GM12878 (cell line): ENCODE measurements around the gene UBXN6. TPM values are rescaled to one million over a fixed set of nuclear protein-coding genes. Genes with fewer than 3 reads are reported as not detected.

Experiments
- ATAC-seq: fragments of 200-7000 bp; cut with Tn5 transposase; 3 replicates; pipeline ENCODE4 v1.9.1; 2020; ENCODE audit warnings: mild to moderate bottlenecking, moderate library complexity
- BruUV-seq: library from RNA; stranded (reverse); fragments of 400-500 nt; replicated peaks from 2 replicates; lab custom pipeline; 2021; lab: Mats Ljungman, UMichigan
- CTCF ChIA-PET: fragments of 300-600 bp; sonication (Branson Sonifier 250); formaldehyde crosslinking; extraction: SDS; loops from one replicate; lab custom pipeline; 2021; ENCODE audit warnings: inconsistent platforms; lab: Yijun Ruan, JAX
- POLR2A ChIA-PET: fragments of 350-600 bp; formaldehyde crosslinking; extraction: SDS; loops from one replicate; lab custom pipeline; 2021; ENCODE audit warnings: inconsistent platforms; lab: Charles Lee
- RAD21 ChIA-PET: fragments of 300-600 bp; sonication (Branson Sonifier 250); formaldehyde crosslinking; loops from one replicate; lab custom pipeline; 2023; ENCODE audit warnings: antibody characterized with exemption; ENCODE audit not compliant: unreplicated experiment; lab: Charles Lee
- SMC1A ChIA-PET: fragments of 300-600 bp; sonication (Branson Sonifier 250); formaldehyde crosslinking; loops from one replicate; lab custom pipeline; 2023; ENCODE audit not compliant: unreplicated experiment, uncharacterized antibody; lab: Charles Lee
- DNase-seq: peaks from one replicate; pipeline ENCODE4 v3.0.0-alpha.2; 2011; ENCODE audit warnings: low read depth, low spot score
- FAIRE-seq: peaks from 3 replicates; lab custom pipeline; 2011; peaks lifted over from hg19 to GRCh38; lab: Jason Lieb, UNC
- H2AFZ ChIP-seq: 2 replicates; pipeline ENCODE4 v1.6.0; 2011; ENCODE audit warnings: low read depth, low read length, control low read depth; ENCODE audit not compliant: control insufficient read depth
- H3K27ac ChIP-seq: 2 replicates; pipeline ENCODE4 v1.5.1; 2011; ENCODE audit warnings: control low read depth; ENCODE audit not compliant: control insufficient read depth, insufficient read depth
- H3K27me3 ChIP-seq, 2 experiments: replicated peaks in 1 of 2; 2 replicates each; pipeline versions ENCODE4 v1.6.0 to v1.6.1; 2011; ENCODE audit warnings: low read length in 1 of 2; ENCODE audit not compliant: control insufficient read depth in 2 of 2, insufficient read depth in 2 of 2
- H3K36me3 ChIP-seq, 2 experiments: 2 replicates each; pipeline ENCODE4 v1.5.1; 2011; ENCODE audit warnings: low read length in 1 of 2; ENCODE audit not compliant: control insufficient read depth in 2 of 2, insufficient read depth in 2 of 2
- H3K4me1 ChIP-seq: 2 replicates; pipeline ENCODE4 v1.6.1; 2011; ENCODE audit warnings: mild to moderate bottlenecking, low read length, moderate library complexity, mixed read lengths; ENCODE audit not compliant: control insufficient read depth, insufficient read depth
- H3K4me2 ChIP-seq: 2 replicates; pipeline ENCODE4 v1.6.0; 2011; ENCODE audit warnings: control low read depth; ENCODE audit not compliant: control insufficient read depth, insufficient read depth
- H3K4me3 ChIP-seq: fragments of 200-600 bp; sonication (generic); 2 replicates; pipeline ENCODE4 v1.5.1; 2016
- H3K79me2 ChIP-seq: 2 replicates; pipeline ENCODE4 v1.6.0; 2011; ENCODE audit warnings: low read length; ENCODE audit not compliant: control insufficient read depth, insufficient read depth
- H3K9ac ChIP-seq: 2 replicates; pipeline ENCODE4 v1.8.0; 2011; ENCODE audit warnings: low read length, control low read depth, mixed read lengths; ENCODE audit not compliant: control insufficient read depth, insufficient read depth
- H3K9me3 ChIP-seq: replicated peaks from 3 replicates; pipeline ENCODE4 v1.5.1; 2011; ENCODE audit warnings: mild to moderate bottlenecking, low read length; ENCODE audit not compliant: control insufficient read depth, insufficient read depth
- H4K20me1 ChIP-seq: 2 replicates; pipeline ENCODE4 v1.6.0; 2011; ENCODE audit not compliant: control insufficient read depth, insufficient read depth
- CUX1 ChIP-seq: IDR thresholded peaks from 2 replicates; pipeline ENCODE4 v1.6.1; 2012; ENCODE audit warnings: improper control_type of control experiment, low read depth, low read length; ENCODE audit not compliant: insufficient replicate concordance
- GABPA ChIP-seq: IDR thresholded peaks from 2 replicates; pipeline ENCODE4 v1.6.1; 2014; ENCODE audit warnings: antibody characterized with exemption, low read depth, mild to moderate bottlenecking, inconsistent platforms
- HDAC2 ChIP-seq: fragments of 200-600 bp; sonication (generic); IDR thresholded peaks from 2 replicates; pipeline ENCODE4 v1.6.1; 2017
- NFXL1 ChIP-seq: fragments of 450-650 bp; IDR thresholded peaks from 2 replicates; pipeline ENCODE4 v1.6.1; 2017; ENCODE audit warnings: antibody characterized with exemption, mild to moderate bottlenecking, borderline replicate concordance
- TCF12 ChIP-seq: IDR thresholded peaks from 2 replicates; pipeline ENCODE4 v1.6.1; 2011; ENCODE audit warnings: low read depth, mild to moderate bottlenecking, low read length
- ZNF207 ChIP-seq: fragments of 450-650 bp; IDR thresholded peaks from 2 replicates; pipeline ENCODE4 v1.6.1; 2014; ENCODE audit warnings: antibody characterized with exemption, mild to moderate bottlenecking, borderline replicate concordance
- WGBS: methylation state at CpG from one replicate; pipeline ENCODE4 v1.1.6; 2016; ENCODE audit warnings: low lambda C conversion rate; ENCODE audit not compliant: insufficient replicate concordance, insufficient coverage; ENCODE audit errors: missing lambda C conversion rate; 5-methylcytosine and 5-hydroxymethylcytosine counted together
- in situ Hi-C: fragments of 300-500 bp; cut with MboI; formaldehyde crosslinking; loops from 9 replicates; pipeline ENCODE4 v1.14.3; 2018; ENCODE audit warnings: mixed read lengths
- intact Hi-C: fragments of 100-400 bp; cut with micrococcal nuclease; formaldehyde crosslinking; loops from one replicate; pipeline ENCODE4 v1.14.2; 2022; ENCODE audit not compliant: unreplicated experiment
- polyA plus RNA-seq, 11 experiments: library from polyadenylated mRNA; depleted of rRNA in 4 of 11; unstranded in 6 of 11; stranded (reverse) in 5 of 11; fragments of >200 nt; fragmentation: Nextera tagmentation in 4 of 11; fragmentation: Illumina TruSeq in 1 of 11; extraction: Ambion mirVana in 4 of 11; extraction: Trizol in 1 of 11; gene quantifications; 1 replicate in 1 of 11; 2 replicates in 10 of 11; pipeline versions ENCODE4 v1.2.1 to v1.2.3, GENCODE V29; 2011 to 2016; ENCODE audit warnings: inconsistent platforms in 2 of 11, missing spikeins in 2 of 11, low read depth in 1 of 11
- total RNA-seq, 4 experiments: library from RNA; depleted of rRNA in 3 of 4; stranded (reverse); fragments of >200 nt in 3 of 4; fragmentation: Illumina TruSeq in 1 of 4; extraction: Trizol in 1 of 4; gene quantifications; 2 replicates each; pipeline versions ENCODE4 v1.2.1 to v1.2.3, GENCODE V29; 2013 to 2021
- TF ChIP-seq, protein P1 (sequence below), 3 experiments: IDR thresholded peaks in 2 of 3; conservative IDR thresholded peaks in 1 of 3; 2 replicates each; pipeline ENCODE4 v1.5.1; 2011; ENCODE audit warnings: low read depth in 3 of 3, low read length in 3 of 3, mild to moderate bottlenecking in 3 of 3, control low read depth in 2 of 3, moderate library complexity in 2 of 3, inconsistent platforms in 1 of 3, mixed read lengths in 1 of 3; ENCODE audit not compliant: control insufficient read depth in 2 of 3, insufficient read depth in 1 of 3; ENCODE audit errors: extremely low read depth in 1 of 3
- TF ChIP-seq, protein P2 (sequence below): fragments of 450-650 bp; IDR thresholded peaks from 2 replicates; pipeline ENCODE4 v1.6.1; 2016; ENCODE audit warnings: mild to moderate bottlenecking
- TF ChIP-seq, protein P3 (sequence below): fragments of 450-650 bp; IDR thresholded peaks from 2 replicates; pipeline ENCODE4 v1.6.1; 2018; ENCODE audit warnings: borderline replicate concordance, mild to moderate bottlenecking; ENCODE audit not compliant: partially characterized antibody

The UBXN6 gene
- total and polyA plus RNA-seq, 10 of the 15 experiments (the other 5 are each of a cell fraction or from before 2014, with no cell fraction given) = 0.47 to 50.8 (median 13.0) TPM

- Histone ChIP-seq H4K20me1 (no peaks in the 10 kb centered on the region), H3K9me3 (no peaks in the 10 kb centered on the region), H3K4me1 (no peaks in the 10 kb centered on the region), H2AFZ (no peak overlapping the region), H3K36me3 (no peaks in the 10 kb centered on the region; a peak in 2 of 4 replicates), H3K27me3 (no peaks in the 10 kb centered on the region), H3K79me2 (no peaks in the 10 kb centered on the region), H3K4me3 (no peak overlapping the region), H3K9ac (no peak overlapping the region), H3K4me2 (no peak overlapping the region), H3K27ac (no peak overlapping the region)
- POLR2A ChIA-PET = interaction anchor here (0.6 kb wide), 1 partner anchor 253 kb away, joined by 3 read pairs; no protein-coding TSS in a partner anchor
- FAIRE-seq (no peak), DNase-seq (no peak), ATAC-seq (no peak)
- in situ Hi-C loops = no loop called here
- CTCF ChIA-PET = no interaction called here
- TF ChIP-seq, protein P1, sequence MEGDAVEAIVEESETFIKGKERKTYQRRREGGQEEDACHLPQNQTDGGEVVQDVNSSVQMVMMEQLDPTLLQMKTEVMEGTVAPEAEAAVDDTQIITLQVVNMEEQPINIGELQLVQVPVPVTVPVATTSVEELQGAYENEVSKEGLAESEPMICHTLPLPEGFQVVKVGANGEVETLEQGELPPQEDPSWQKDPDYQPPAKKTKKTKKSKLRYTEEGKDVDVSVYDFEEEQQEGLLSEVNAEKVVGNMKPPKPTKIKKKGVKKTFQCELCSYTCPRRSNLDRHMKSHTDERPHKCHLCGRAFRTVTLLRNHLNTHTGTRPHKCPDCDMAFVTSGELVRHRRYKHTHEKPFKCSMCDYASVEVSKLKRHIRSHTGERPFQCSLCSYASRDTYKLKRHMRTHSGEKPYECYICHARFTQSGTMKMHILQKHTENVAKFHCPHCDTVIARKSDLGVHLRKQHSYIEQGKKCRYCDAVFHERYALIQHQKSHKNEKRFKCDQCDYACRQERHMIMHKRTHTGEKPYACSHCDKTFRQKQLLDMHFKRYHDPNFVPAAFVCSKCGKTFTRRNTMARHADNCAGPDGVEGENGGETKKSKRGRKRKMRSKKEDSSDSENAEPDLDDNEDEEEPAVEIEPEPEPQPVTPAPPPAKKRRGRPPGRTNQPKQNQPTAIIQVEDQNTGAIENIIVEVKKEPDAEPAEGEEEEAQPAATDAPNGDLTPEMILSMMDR (IDR thresholded peaks at IDR 0.05 in 2 of 3, conservative IDR thresholded peaks at IDR 0.05 in 1 of 3; ENCODE audit: control insufficient read depth in 2 of 3, extremely low read depth in 1 of 3, insufficient read depth in 1 of 3, low read depth in 3 of 3, low read length in 3 of 3) = no peak
- TF ChIP-seq, protein P2, sequence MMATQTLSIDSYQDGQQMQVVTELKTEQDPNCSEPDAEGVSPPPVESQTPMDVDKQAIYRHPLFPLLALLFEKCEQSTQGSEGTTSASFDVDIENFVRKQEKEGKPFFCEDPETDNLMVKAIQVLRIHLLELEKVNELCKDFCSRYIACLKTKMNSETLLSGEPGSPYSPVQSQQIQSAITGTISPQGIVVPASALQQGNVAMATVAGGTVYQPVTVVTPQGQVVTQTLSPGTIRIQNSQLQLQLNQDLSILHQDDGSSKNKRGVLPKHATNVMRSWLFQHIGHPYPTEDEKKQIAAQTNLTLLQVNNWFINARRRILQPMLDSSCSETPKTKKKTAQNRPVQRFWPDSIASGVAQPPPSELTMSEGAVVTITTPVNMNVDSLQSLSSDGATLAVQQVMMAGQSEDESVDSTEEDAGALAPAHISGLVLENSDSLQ = no peak
- TF ChIP-seq ZNF207 (no peak), HDAC2 (no peak), NFXL1 (no peak), GABPA (no peak), CUX1 (no peak), TCF12 (no peak)
- TF ChIP-seq, protein P3, sequence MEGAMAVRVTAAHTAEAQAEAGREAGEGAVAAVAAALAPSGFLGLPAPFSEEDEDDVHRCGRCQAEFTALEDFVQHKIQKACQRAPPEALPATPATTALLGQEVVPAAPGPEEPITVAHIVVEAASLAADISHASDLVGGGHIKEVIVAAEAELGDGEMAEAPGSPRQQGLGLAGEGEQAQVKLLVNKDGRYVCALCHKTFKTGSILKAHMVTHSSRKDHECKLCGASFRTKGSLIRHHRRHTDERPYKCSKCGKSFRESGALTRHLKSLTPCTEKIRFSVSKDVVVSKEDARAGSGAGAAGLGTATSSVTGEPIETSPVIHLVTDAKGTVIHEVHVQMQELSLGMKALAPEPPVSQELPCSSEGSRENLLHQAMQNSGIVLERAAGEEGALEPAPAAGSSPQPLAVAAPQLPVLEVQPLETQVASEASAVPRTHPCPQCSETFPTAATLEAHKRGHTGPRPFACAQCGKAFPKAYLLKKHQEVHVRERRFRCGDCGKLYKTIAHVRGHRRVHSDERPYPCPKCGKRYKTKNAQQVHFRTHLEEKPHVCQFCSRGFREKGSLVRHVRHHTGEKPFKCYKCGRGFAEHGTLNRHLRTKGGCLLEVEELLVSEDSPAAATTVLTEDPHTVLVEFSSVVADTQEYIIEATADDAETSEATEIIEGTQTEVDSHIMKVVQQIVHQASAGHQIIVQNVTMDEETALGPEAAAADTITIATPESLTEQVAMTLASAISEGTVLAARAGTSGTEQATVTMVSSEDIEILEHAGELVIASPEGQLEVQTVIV = no peak
- intact Hi-C loops = no loop called here
- RAD21 ChIA-PET = no interaction called here
- SMC1A ChIA-PET = no interaction called here
- no TSS peak for BruUV-seq
- WGBS = 83% methylated on average over 21 of the region's 25 CpGs
These were observed 45.7 kb upstream of the UBXN6 start for GRCh38 chr19:4503132-4503824.
